IMR-90 (cell line): ENCODE measurements around the gene PATL2. TPM values are rescaled to one million over a fixed set of nuclear protein-coding genes. Genes with fewer than 3 reads are reported as not detected.

ENCODE experiments used
- FOS ChIP-seq: fragments of 150-350 bp; IDR thresholded peaks from 2 replicates; pipeline ENCODE4 v1.6.1; 2016; ENCODE audit warnings: low read depth, low read length
- SMC3 ChIP-seq: fragments of 150-350 bp; IDR thresholded peaks from 2 replicates; pipeline ENCODE4 v1.6.1; 2016; ENCODE audit warnings: low read depth, mild to moderate bottlenecking, antibody characterized with exemption, low read length, moderate library complexity
- polyA plus RNA-seq, 3 experiments: library from polyadenylated mRNA; depleted of rRNA; stranded (reverse); fragments of >200 nt; gene quantifications; 2 replicates each; pipeline ENCODE4 v1.2.3, GENCODE V29; 2012; ENCODE audit warnings: low replicate concordance in 1 of 3
- total RNA-seq: library from RNA; depleted of rRNA; stranded (reverse); fragments of >200 nt; gene quantifications from 2 replicates; pipeline ENCODE4 v1.2.3, GENCODE V29; 2012

The PATL2 gene
- total and polyA plus RNA-seq, 2 of the 4 experiments (the other 2 are of a cell fraction), result 0.10 TPM; not detected in 1

DNA sequence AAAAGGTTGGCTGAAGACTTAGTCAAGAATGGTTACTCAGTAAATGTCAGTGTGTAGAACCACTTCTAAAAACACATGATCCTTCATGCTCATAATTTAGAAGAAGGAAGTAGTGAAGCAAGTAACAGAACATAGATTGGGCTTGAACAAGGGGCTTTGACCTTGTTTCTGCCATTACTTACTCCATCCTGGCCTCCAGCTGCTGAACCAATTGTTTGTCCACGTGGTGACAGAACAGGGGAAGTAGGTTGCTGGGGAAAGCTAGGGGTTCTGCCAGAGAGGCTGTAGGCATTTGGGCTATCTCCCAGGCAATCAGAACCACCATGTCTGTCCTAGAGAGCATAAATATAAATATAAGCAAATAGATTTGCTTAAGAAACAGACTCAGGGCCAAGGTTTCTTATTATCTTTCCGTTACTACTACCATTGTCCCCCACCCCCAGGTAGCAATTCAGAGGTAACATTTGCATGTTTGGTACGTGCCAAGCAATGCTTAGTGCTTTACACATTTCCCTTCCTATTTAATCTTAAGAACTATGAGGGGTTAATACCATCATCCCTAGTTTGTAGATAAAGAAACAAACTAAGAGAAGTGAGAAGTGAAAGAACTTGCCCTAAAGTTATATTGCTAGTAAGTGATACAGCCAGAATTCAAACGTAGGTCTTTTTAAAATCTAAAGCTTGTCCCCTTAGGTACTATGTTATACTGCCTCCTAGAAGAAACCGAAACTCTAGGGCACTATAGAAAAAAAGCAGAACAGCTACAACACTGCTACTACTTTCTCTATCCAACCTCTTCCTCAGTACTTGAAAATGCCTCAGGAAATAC, 44.7 kb downstream of the PATL2 start (continued):
- TF ChIP-seq FOS (no peak), SMC3 (no peak)
